K562 (cell line): ENCODE data around the gene ODF4. TPM values are rescaled to one million over a fixed set of nuclear protein-coding genes. Genes with fewer than 3 reads are reported as not detected.

Source experiments
- BMI1 ChIP-seq: fragments of 150-350 bp; IDR thresholded peaks from 2 replicates; pipeline ENCODE4 v1.6.1; 2014; ENCODE audit warnings: low read length
- CEBPG ChIP-seq, 3 experiments: fragments of 200-800 bp in 1 of 3; sonication (Bioruptor generic) in 1 of 3; sonication (generic) in 1 of 3; formaldehyde crosslinking in 1 of 3; IDR thresholded peaks in 2 of 3; conservative IDR thresholded peaks in 1 of 3; 2 replicates each; pipeline versions ENCODE4 v1.6.1 to v1.8.0; 2016 to 2022; ENCODE audit warnings: missing compliant biosample characterization in 2 of 3, missing genetic modification characterization in 2 of 3, mild to moderate bottlenecking in 1 of 3, missing genetic modification reagents in 1 of 3
- CREB1 ChIP-seq, 2 experiments: sonication (generic) in 1 of 2; formaldehyde crosslinking in 1 of 2; IDR thresholded peaks; 2 replicates each; pipeline versions ENCODE4 v1.6.1 to v1.8.0; 2012 to 2022; ENCODE audit warnings: inconsistent platforms in 1 of 2, mild to moderate bottlenecking in 1 of 2, missing genetic modification reagents in 1 of 2, moderate library complexity in 1 of 2
- HSF4 ChIP-seq: fragments of 250-450 bp; sonication (Bioruptor Pico); IDR thresholded peaks from 2 replicates; pipeline ENCODE4 v2.1.2; 2022; ENCODE audit warnings: mild to moderate bottlenecking, moderate library complexity, borderline replicate concordance
- PHF8 ChIP-seq: fragments of 200-600 bp; sonication (generic); IDR thresholded peaks from 2 replicates; pipeline ENCODE4 v1.6.1; 2012; ENCODE audit warnings: mixed run types, mild to moderate bottlenecking, inconsistent platforms, low read length, moderate library complexity, borderline replicate concordance
- SLC30A9 ChIP-seq: fragments of 250-450 bp; sonication (Bioruptor Pico); IDR thresholded peaks from 2 replicates; pipeline ENCODE4 v1.8.0; 2022; ENCODE audit warnings: mild to moderate bottlenecking, moderate library complexity
- SNRNP70 ChIP-seq: fragments of 200-400 bp; formaldehyde crosslinking; optimal IDR thresholded peaks from 2 replicates; pipeline ENCODE3; 2017; ENCODE audit warnings: low read depth, low read length
- TRIM24 ChIP-seq, 2 experiments: fragments of 450-650 bp; IDR thresholded peaks; 2 replicates each; pipeline ENCODE4 v1.6.1; 2016
- ZBTB11 ChIP-seq, 3 experiments: fragments of 200-800 bp in 1 of 3; fragments of 250-450 bp in 1 of 3; fragments of 450-650 bp in 1 of 3; sonication (Bioruptor Pico) in 1 of 3; sonication (Bioruptor generic) in 1 of 3; formaldehyde crosslinking in 1 of 3; IDR thresholded peaks; 2 replicates each; pipeline versions ENCODE4 v1.6.1 to v1.8.0; 2016 to 2022; ENCODE audit warnings: mild to moderate bottlenecking in 2 of 3, missing genetic modification characterization in 2 of 3, missing compliant biosample characterization in 1 of 3, moderate library complexity in 1 of 3
- ZNF395 ChIP-seq: fragments of 200-800 bp; sonication (Bioruptor generic); IDR thresholded peaks from 2 replicates; pipeline ENCODE4 v1.6.1; 2017; ENCODE audit warnings: missing genetic modification characterization, missing compliant biosample characterization
- ZNF398 ChIP-seq: fragments of 250-450 bp; sonication (Bioruptor Pico); IDR thresholded peaks from 2 replicates; pipeline ENCODE4 v1.8.0; 2021; ENCODE audit warnings: moderate library complexity, mild to moderate bottlenecking, inconsistent platforms
- ZNF507 ChIP-seq: conservative IDR thresholded peaks from 2 replicates; pipeline ENCODE4 v1.6.1; 2017; ENCODE audit warnings: missing genetic modification characterization, missing compliant biosample characterization
- ZNF778 ChIP-seq: fragments of 450-650 bp; formaldehyde crosslinking; IDR thresholded peaks from 2 replicates; pipeline ENCODE4 v1.4.0; 2020; ENCODE audit warnings: mild to moderate bottlenecking, moderate library complexity
- polyA plus RNA-seq, 8 experiments: library from polyadenylated mRNA; depleted of rRNA in 4 of 8; stranded (reverse) in 5 of 8; unstranded in 3 of 8; fragments of >200 nt; fragmentation: Nextera tagmentation in 2 of 8; fragmentation: Illumina TruSeq in 1 of 8; extraction: Ambion mirVana in 2 of 8; extraction: Trizol in 1 of 8; gene quantifications; 2 replicates each; pipeline versions ENCODE4 v1.2.1 to v1.2.3, GENCODE V29; 2011 to 2014; ENCODE audit warnings: inconsistent platforms in 1 of 8, missing spikeins in 1 of 8
- total RNA-seq, 7 experiments: library from RNA; depleted of rRNA in 6 of 7; stranded (reverse); fragments of >200 nt in 6 of 7; fragmentation: Illumina TruSeq in 2 of 7; extraction: Trizol in 2 of 7; gene quantifications; 2 replicates each; pipeline versions ENCODE4 v1.2.1 to v1.2.3, GENCODE V29; 2011 to 2021; ENCODE audit warnings: low replicate concordance in 1 of 7

Gene ODF4
- total and polyA plus RNA-seq, 9 of the 15 experiments (the other 6 are each of a cell fraction or from before 2014, with no cell fraction given) = not detected

DNA sequence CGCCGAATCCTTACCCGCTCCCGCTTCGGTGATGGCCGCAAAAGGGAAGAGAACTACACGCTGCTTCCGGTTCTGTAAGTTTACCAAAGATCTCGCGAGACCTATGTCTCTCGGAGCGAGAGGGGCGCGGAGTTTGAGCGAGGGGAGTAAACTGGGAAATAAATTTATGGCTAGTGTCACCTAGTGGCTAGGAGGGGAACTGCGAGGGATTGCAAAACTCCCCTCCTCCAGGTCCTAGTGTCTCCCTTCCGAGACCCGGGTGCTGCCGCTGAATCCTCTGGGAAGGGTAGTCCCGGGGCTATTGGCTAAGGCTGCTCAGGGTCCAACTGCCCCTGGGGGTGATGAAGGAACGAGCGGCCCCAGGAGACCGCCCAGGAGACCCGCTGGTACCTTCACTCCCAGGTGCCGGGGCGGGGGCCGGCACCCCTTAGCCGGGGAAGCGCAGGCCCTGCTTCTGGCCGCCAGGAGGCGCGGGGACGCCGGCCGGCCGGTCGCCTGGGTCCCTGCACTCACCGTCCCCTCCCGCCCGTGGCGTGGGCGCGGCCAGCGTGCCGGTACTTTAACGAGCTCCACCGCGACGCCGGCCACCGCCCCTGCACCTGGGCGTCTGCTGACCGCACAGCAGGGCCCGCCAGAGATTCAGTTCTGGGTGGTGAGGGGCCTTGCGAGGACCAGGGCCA lies 43.6 kb downstream of the ODF4 start, which contains the start of gene RPL26 (continued):
- TF ChIP-seq ZBTB11 (CRISPR knock-in tag; IDR thresholded peaks at IDR 0.05) = peak in 1 of 3 experiments; percentile 58; a peak in 2 of 6 replicates
- TF ChIP-seq ZNF398 (CRISPR knock-in tag) = no peak
- 0 out of 2 replicates have a peak, but pooled peaks have one; percentile 22 for TF ChIP-seq CREB1 (IDR thresholded peaks at IDR 0.05)
- TF ChIP-seq CREB1 (CRISPR knock-in tag; IDR thresholded peaks at IDR 0.05) = no peak
- TF ChIP-seq ZNF395 (CRISPR knock-in tag) = no peak
- TF ChIP-seq TRIM24 (IDR thresholded peaks at IDR 0.05) = no peak
- no peak for TF ChIP-seq BMI1
- TF ChIP-seq SNRNP70 = no peak
- peak; percentile 82 for TF ChIP-seq CEBPG (CRISPR knock-in tag; IDR thresholded peaks at IDR 0.05)
- peak; percentile 77 to 95 for TF ChIP-seq CEBPG (tag; conservative IDR thresholded peaks at IDR 0.05 in 1 of 2, IDR thresholded peaks at IDR 0.05 in 1 of 2)
- no peak for TF ChIP-seq ZNF778
- no peak for TF ChIP-seq ZNF507 (tag)
- TF ChIP-seq PHF8 = peak; percentile 46; the same call in 1 of the 2 replicates
- TF ChIP-seq HSF4 = no peak
- TF ChIP-seq SLC30A9 (CRISPR knock-in tag) = no peak
